GM19328 (cell line): ENCODE results near the gene CNIH4.
"Not testable (repeated sequence)": the region's sequence is repeated elsewhere in the genome, so short reads cannot be mapped to it uniquely, and the experiment has no call there.

ENCODE experiments used
- ATAC-seq: cut with Tn5 transposase; IDR thresholded peaks from one replicate; pipeline ENCODE4 v1.9.1; 2021; ENCODE audit warnings: mild to moderate bottlenecking, moderate library complexity; ENCODE audit not compliant: unreplicated experiment

The CNIH4 gene

GRCh38 chr1:224343679-224344078 lies 13.0 kb upstream of the CNIH4 start:
- no peak for ATAC-seq

DNA sequence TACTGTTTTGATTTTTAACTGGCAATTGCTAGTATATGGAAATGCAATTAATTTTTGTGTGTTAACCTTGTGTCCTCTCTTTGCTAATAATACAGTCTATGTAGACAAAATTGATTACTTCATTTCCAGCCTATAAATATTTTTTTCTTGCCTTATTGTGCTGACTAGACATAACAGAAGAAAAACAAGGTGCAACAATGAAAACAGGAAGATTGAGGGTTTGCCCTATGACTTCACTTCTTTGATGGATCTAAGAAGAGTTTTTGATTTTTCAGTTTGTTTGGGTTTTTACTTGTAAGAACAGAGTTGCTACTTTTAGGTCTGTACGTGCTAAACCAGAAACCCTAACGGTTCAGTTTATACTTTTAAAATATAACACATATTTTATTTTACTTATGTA lies 8.5 kb upstream of the CNIH4 start:
- ATAC-seq, result no peak

DNA sequence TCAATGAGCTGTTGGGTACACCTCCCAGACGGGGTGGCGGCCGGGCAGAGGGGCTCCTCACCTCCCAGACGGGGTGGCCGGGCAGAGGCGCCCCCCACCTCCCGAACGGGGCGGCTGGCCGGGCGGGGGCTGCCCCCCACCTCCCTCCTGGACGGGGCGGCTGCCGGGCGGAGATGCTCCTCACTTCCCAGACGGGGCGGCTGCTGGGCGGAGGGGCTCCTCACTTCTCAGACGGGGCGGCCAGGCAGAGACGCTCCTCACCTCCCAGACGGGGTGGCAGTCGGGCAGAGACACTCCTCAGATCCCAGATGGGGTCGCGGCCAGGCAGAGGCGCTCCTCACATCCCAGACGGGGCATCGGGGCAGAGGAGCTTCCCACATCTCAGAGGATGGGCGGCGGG lies 7.0 kb upstream of the CNIH4 start:
- not testable (repeated sequence) for ATAC-seq

DNA sequence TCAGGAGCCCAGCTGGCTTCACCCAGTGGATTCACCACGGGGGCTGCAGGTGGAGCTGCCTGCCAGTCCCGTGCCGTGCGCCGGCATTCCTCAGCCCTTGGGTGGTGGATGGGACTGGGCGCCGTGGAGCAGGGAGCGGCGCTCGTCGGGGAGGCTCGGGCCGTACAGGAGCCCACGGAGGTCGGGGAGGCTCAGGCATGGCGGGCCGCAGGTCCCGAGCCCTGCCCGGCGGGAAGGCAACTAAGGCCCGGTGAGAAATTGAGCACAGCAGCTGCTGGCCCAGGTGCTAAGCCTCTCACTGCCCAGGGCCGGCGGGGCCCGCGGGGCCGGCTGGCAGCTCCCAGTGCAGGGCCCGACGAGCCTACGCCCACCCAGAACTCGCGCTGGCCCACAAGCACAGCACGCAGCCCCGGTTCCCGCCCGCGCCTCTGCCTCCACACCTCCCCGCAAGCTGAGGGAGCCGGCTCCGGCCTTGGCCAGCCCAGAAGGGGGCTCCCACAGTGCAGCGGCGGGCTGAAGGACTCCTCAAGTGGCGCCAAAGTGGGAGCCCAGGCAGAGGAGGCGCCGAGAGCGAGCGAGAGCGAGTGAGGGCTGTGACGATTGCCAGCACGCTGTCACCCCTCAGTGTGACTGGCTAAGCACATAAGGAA lies 4.1 kb upstream of the CNIH4 start:
- not testable (repeated sequence) for ATAC-seq

DNA sequence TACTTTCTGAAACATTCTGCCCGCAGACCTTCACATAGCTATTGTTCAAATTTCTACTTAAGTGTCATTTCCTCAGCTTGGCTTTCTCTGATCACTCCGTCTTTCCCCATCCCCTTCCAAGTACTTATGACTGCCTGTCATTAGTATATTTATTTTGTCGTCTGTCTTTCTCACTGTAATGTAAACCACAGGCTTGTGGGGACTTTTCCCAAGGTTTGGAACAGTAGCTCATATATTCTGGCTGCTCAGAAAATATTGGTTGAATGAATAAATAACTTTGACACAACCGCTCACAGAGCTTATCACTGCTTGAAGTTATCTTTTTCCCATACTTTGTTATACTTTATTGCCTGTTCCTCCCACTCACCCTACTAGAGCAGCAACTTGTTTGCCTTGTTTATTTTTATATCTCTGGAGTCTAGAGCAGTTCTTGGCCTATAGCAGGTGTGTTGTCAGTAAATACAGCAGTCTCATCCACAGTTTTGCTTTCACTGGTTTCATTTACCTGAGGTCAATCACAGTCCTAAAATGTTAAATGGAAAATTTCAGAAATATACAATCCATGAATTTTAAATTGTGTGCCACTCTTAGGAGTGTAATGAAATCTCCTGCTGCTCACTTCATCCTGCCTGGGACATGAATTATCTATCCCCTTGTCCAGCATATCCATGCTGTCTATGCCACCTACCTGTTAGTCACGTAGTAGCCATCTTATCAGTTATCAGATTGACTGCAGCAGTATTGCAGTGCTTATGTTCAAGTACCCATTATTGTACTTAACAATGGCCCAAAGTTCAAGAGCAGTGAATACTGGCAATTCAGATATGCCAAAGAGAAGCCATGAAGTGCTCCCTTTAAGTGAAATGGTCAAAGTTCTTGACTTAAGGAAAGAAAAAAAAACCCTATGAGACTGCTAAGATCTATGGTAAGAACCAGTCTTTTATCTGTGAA lies 2.4 kb upstream of the CNIH4 start:
- no peak for ATAC-seq

DNA sequence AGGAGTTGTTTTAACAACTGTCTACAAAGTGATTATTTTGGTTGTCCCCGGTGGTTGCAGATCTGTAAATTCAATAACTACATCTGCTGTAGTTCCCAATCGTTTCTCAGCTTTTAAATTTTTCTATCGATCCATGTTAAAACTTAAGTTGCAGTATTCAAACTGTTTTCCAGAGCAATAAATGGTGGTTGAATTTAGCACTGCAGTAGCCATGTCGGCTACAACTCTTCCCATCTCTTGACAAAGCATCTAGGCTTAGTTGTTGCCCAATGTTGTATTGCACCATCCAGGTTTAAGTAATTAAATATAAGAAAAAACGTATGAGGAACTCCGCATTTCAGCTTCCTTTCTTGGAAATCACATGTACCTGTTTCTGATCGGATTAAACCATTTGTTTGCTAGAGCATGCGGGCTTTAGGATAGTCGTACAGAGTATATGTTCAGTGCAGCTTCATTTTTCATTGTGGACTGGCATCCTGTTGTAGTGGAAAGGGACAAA lies 996 bp downstream of the CNIH4 start:
- no peak for ATAC-seq

- no peak for ATAC-seq
Observed at GRCh38 chr1:224358237-224358636, 1.6 kb downstream of the CNIH4 start.

- no peak for ATAC-seq
Observed at GRCh38 chr1:224359207-224359606, 2.5 kb downstream of the CNIH4 start.

DNA sequence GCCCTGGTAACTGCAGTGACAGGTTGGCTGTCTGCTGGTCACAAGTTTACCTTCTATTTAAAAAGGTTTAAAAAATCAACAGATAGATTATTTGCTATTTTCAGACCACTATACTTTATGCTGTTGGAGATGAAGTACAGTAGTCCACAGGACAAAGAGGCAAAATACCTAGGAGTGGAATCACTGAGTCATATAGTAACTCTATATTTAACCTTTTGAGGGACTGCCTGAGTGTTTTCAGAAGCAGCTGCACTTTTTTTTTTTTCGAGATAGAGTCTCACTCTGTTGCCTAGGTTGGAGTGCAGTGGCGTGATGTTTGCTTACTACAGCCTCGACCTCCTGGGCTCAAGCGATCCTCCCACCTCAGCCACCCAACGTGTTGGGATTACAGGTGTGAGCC lies 11.7 kb downstream of the CNIH4 start:
- ATAC-seq, result peak; percentile 64

- ATAC-seq, result no peak
Observed at GRCh38 chr1:224373008-224373590, 16.4 kb downstream of the CNIH4 start.

- no peak for ATAC-seq
Observed at GRCh38 chr1:224375059-224375458, 18.4 kb downstream of the CNIH4 start.

DNA sequence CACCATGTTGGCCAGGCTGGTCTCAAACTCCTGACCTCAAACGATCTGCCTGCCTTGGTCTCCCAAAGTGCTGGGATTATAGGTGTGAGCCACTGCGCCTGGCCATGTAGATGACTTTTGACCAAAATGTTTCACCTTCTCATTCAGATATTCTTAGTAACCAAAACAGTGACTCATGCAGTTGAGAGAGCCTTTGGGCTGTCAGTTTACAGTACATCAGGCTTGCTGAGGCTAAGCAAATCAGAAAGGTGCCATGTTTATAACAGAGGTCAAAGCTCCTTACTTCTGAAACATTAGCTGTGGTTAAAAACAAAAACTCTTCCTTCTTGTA lies 21.0 kb downstream of the CNIH4 start:
- ATAC-seq, result no peak

- ATAC-seq, result no peak
Observed at GRCh38 chr1:224378855-224379631, 22.4 kb downstream of the CNIH4 start.

DNA sequence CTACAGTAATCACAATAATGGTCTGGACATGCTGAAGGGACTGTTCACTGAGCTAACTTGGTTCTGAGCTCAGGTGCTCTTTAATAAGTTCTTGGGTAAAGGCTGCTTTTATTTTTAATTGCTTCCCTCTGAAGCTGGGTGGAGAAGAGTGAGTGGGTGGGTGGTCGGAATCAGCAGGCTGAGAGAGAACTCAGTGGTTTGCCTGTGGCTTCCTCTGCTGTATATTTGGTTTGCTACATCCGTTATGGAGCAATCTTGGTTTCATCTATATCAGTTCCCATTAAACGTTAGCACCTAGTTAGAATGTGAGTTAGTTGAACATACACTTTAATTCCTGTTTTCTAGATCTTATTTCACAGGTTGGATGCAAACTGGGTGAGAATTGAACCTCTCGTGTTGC lies 23.3 kb downstream of the CNIH4 start:
- peak; percentile 70 for ATAC-seq

GRCh38 chr1:224381880-224382548 lies 25.3 kb downstream of the CNIH4 start:
- no peak for ATAC-seq

DNA sequence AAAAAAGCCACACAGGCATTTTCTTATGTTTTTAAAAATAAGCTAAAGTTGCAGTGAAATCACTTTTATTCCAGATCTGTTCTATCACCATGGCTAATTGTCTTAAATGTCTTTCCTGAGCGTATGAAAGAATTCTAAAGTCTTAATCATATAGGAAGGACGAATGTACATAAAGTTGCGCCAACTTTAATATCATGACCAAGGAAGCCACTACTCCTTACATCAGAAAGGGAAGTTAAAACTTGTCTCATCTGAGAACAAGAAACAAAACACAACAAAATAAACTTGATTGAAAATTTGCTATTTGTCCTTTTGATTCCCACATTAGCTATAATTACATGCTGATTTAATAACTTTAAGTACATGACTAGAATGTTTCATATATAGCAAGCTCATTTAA lies 26.5 kb downstream of the CNIH4 start:
- ATAC-seq, result no peak

DNA sequence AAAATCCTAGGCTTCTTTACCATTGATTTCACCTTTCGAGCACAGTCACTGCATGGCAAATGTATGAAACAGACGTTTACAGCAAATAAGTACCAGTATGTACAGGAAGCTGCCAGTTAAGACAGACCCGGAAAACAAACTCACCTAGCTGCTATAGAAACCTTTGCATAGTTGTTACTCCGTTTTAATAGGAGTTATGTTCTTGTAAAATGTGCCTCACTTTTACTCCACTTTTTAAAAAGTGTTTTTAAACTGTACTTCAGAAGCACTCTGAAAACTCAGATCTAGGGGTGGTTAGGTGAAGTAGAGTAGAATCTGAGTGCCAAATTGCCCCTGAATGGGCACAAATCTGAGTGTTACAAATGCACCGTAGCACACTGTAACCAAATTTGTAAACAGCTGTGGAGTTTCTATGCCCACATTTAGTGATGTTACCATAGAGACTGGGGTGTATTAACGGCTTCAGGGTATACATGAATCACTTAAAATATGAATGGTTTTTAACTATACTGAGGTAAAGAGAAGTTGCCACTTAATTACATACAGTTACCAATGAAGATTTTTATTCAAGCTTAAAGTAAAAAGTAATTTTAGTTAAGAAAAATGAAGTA lies 30.7 kb downstream of the CNIH4 start:
- no peak for ATAC-seq

DNA sequence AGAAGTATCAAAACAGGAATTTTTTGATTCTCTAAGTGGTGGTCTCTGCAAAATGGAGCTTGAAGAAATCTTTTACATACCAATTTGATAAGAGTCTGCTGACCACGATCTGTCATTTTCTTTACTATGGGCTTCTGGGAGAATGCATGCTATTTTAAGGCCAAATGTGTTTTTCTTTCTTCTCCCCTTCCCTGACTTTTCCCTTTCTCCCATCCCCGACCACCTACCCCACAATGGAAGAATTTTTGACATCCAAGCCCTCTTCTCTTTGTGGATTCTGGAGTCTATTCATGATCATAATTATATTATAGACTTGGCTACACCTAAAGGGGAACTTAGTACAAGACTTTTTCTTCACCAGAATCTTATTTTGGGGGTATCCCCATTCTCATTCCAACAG lies 31.3 kb downstream of the CNIH4 start:
- no peak for ATAC-seq

DNA sequence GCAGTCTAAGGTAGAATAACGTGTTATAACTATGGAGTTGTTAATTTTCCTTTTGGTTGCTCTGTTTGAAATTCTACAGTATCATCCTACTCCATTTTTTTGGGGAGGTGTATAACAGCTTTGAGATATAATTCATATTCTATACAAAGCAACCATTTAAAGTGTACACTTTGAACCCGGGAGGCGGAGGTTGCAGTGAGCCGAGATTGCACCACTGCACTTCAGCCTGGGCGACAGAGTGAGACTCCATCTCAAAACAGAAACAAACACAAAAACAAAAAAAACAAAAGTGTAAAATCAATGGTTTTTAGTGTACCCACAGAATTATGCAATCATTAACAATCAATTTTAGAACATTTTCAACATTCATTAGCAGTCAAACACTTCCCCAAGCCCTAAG lies 33.8 kb downstream of the CNIH4 start:
- ATAC-seq, result no peak
